ENCODE data around the gene NFIB.

The NFIB gene

DNA sequence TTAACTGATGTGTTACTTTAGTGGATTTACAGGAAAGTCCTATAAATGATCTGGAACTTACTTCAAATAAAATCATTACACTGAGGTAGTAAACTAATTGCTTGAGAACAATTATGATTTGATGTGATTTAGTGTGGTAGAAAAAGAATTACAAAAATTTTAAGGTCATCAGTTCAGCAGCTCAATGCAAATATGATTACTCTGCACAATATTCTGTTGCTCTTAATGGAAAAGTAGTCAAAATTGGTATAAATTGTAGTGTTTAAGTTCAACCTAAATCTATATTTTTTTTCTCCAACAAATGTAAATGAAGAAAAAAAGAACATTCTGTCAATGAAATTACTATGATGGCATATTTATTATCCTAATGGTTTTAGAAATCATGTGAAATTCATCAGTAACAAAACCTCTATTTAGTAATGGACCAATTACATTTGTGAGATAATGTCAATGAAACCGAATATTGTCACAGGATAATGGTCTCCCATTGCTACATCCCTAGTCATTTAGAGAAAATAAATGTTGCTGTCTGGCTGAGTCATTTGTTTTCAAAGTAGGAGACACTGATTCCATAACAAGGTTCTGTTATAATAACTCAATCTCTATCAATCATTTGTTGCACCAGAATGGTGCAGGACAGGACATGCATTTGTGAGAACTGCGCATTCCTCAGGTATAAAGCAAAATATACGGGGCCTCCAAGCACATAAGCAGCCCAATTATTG is 177.1 kb downstream of the NFIB start:
- H3K4me3 ChIP-seq (ENCODE audit: low read depth, low read length): no peak overlapping the region
- TF ChIP-seq, protein P1, sequence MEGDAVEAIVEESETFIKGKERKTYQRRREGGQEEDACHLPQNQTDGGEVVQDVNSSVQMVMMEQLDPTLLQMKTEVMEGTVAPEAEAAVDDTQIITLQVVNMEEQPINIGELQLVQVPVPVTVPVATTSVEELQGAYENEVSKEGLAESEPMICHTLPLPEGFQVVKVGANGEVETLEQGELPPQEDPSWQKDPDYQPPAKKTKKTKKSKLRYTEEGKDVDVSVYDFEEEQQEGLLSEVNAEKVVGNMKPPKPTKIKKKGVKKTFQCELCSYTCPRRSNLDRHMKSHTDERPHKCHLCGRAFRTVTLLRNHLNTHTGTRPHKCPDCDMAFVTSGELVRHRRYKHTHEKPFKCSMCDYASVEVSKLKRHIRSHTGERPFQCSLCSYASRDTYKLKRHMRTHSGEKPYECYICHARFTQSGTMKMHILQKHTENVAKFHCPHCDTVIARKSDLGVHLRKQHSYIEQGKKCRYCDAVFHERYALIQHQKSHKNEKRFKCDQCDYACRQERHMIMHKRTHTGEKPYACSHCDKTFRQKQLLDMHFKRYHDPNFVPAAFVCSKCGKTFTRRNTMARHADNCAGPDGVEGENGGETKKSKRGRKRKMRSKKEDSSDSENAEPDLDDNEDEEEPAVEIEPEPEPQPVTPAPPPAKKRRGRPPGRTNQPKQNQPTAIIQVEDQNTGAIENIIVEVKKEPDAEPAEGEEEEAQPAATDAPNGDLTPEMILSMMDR (IDR thresholded peaks at IDR 0.05; ENCODE audit: borderline replicate concordance, insufficient read depth, low read depth, low read length): no peak

DNA sequence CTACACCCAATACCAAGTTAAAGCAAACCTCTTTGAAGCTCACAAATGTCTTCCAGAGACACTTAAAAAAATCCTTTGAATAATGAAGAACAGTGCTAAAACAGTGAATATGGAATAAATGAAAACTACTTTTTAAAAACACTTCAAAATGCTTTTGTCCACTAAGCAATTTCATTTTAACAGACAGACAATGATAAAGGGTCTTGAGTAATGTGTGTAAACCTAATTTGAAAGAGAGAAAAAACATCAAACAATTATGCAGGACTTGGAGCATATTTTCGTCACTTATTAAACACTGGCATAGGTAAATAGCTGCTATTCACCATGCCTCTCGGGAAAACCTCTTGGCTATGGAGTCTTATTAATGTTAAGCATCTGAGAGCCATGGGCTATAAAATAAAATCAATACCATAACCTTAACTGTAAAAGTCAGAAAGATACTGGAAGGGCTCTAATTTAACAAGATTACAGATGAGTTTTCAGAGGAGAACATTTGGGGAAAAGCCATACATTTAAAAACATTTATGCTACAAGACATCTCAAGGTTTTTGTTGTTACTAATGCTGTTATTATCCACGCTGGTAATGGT is 177.8 kb downstream of the NFIB start:
- TF ChIP-seq, protein P1 (IDR thresholded peaks at IDR 0.05; ENCODE audit: borderline replicate concordance, insufficient read depth, low read depth, low read length): no peak
- H3K4me3 ChIP-seq (ENCODE audit: low read depth, low read length): no peak overlapping the region

DNA sequence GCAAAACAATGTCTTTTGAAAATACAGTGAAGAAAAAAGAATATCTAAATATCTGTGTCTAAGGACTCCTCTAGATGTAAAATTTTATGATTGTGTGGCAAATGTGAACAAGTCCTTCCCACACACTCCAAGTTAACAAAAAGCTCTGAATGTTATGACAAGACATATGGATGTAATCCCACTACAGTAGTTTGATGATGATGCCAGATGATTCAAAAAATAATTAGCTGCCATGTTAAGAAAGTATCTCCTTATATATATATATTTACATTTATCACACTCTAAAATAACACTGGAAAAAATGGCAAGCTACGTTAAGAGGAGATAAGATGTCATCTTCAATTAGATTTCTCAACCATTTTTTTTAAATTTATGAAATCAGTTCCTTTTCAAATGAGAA is 178.5 kb downstream of the NFIB start:
- H3K4me3 ChIP-seq (ENCODE audit: low read depth, low read length): no peak overlapping the region
- TF ChIP-seq, protein P1 (IDR thresholded peaks at IDR 0.05; ENCODE audit: borderline replicate concordance, insufficient read depth, low read depth, low read length): no peak

DNA sequence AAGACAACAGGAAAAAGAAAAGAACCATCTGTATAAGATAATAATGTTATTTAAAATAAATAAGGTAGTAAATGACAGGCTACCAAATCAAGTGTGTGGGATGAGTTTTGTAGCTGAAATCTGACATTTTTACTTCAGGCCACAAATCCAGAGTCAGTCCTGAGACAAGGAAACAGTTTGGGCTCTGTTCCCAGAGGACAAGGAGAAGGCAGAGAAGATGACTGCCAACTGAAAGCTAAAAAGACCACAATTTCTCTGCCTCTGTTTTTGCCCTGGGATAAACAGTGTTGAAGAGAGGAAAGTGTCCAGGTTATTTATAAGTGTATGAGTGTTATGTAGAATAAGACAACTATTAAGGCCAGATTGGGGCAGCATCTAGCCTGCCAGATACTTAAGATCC is 180.5 kb downstream of the NFIB start:
- TF ChIP-seq, protein P1 (IDR thresholded peaks at IDR 0.05; ENCODE audit: borderline replicate concordance, insufficient read depth, low read depth, low read length): no peak
- no peak overlapping the region for H3K4me3 ChIP-seq (ENCODE audit: low read depth, low read length)

DNA sequence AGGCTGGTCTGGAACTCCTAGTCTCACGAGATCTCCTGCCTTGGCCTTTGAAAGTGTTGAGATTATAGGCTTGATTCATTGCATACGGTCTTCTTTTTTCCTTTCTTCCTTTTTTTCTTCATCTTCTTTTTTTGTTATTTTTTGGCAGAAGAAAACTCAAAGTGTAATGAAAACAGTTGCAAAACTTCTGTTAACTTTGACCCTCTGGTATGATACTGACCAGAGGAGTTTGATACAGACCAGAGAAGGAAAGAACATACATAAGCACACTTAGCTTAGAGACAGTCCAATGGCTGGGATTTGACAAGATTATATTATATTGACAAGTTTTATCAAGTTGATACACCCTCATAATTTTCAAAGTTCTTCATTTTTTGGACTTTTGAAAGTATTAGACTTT is 181.2 kb downstream of the NFIB start:
- no peak overlapping the region for H3K4me3 ChIP-seq (ENCODE audit: low read depth, low read length)
- TF ChIP-seq, protein P1 (IDR thresholded peaks at IDR 0.05; ENCODE audit: borderline replicate concordance, insufficient read depth, low read depth, low read length): no peak

DNA sequence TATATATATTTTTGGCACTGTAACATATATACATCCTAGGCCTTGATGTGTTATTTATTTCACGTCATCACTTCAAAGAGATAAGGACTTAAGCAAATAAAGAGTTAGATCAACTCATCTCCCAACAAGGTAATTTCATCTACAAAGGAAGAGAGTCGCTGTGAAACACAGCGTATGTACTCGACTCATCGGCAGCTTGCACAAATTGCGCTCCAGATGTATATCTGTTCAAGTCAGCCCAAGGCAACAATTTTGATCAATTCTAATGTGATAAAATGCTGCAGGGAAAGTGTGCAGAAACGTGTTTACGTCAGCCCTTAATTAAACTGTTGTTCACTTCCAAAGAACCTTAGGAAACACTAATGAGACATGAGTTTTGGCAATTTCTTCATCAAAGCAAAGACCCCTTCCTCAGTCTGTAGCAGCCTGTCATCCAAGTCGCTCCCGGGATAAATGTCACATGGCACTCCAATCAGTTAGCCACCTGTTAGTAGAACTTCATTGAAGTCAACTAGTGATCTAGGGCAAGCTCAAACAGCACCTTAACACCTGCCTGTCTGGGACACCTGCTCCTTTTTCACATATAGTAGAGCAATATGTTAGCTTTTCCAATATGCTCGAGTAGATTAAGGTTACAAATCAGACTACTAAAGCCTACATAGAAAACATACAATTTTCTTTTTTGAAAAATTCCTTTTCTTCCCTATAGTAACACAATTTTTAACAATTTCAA is 182.4 kb downstream of the NFIB start:
- no peak overlapping the region for H3K4me3 ChIP-seq (ENCODE audit: low read depth, low read length)
- TF ChIP-seq, protein P1 (IDR thresholded peaks at IDR 0.05; ENCODE audit: borderline replicate concordance, insufficient read depth, low read depth, low read length): no peak
